ENCODE results near the gene PAPSS2. TPM values are rescaled to one million over a fixed set of nuclear protein-coding genes. Genes with fewer than 3 reads are reported as not detected.
A peak's percentile ranks its signal among the peaks of the same experiment; 100 is the strongest.

The PAPSS2 gene
- total RNA-seq, 1 donor from 2014 or later: 61.5 TPM

GRCh38 chr10:87657371-87657770 is 2.3 kb upstream of the PAPSS2 start:
- H3K9me3 Mint-ChIP-seq (ENCODE audit: low read depth): no peaks in the 10 kb centered on the region
- no peak overlapping the region for H3K4me3 Mint-ChIP-seq (ENCODE audit: unreplicated experiment)
- TF ChIP-seq CTCF (IDR thresholded peaks at IDR 0.05): no peak
- H3K36me3 Mint-ChIP-seq (ENCODE audit: low read depth): no peaks in the 10 kb centered on the region
- no peaks in the 10 kb centered on the region for H3K27me3 Mint-ChIP-seq (ENCODE audit: low read depth)
- peak overlapping the region; percentile 73 for H3K27ac Mint-ChIP-seq (ENCODE audit: unreplicated experiment)
- no peak for DNase-seq (ENCODE audit: low spot score)
- H3K4me1 Mint-ChIP-seq (ENCODE audit: low read depth): peaks cover 58% of the 10 kb centered on the region

- no peaks in the 10 kb centered on the region for H3K9me3 Mint-ChIP-seq (ENCODE audit: low read depth)
- no peaks in the 10 kb centered on the region for H3K27me3 Mint-ChIP-seq (ENCODE audit: low read depth)
- H3K36me3 Mint-ChIP-seq (ENCODE audit: low read depth): no peaks in the 10 kb centered on the region
- TF ChIP-seq CTCF (IDR thresholded peaks at IDR 0.05): no peak
- peaks cover 63% of the 10 kb centered on the region for H3K4me1 Mint-ChIP-seq (ENCODE audit: low read depth)
- H3K27ac Mint-ChIP-seq (ENCODE audit: unreplicated experiment): peak overlapping the region; percentile 78
- H3K4me3 Mint-ChIP-seq (ENCODE audit: unreplicated experiment): no peak overlapping the region
- DNase-seq (ENCODE audit: low spot score): no peak
Measured at GRCh38 chr10:87658321-87658795, 1.3 kb upstream of the PAPSS2 start.

- Mint-ChIP-seq H3K27me3 (ENCODE audit: low read depth) (no peaks in the 10 kb centered on the region), H3K4me3 (ENCODE audit: unreplicated experiment) (peak overlapping the region; percentile 78), H3K4me1 (ENCODE audit: low read depth) (peaks cover 63% of the 10 kb centered on the region), H3K9me3 (ENCODE audit: low read depth) (no peaks in the 10 kb centered on the region), H3K27ac (ENCODE audit: unreplicated experiment) (peak overlapping the region; percentile 88), H3K36me3 (ENCODE audit: low read depth) (no peaks in the 10 kb centered on the region)
- DNase-seq (ENCODE audit: low spot score): no peak
- TF ChIP-seq CTCF (IDR thresholded peaks at IDR 0.05): no peak
Measured at GRCh38 chr10:87658858-87659555, 671 bp upstream of the PAPSS2 start.

- no peak for TF ChIP-seq CTCF (IDR thresholded peaks at IDR 0.05)
- peaks cover 62% of the 10 kb centered on the region for H3K4me1 Mint-ChIP-seq (ENCODE audit: low read depth)
- H3K27me3 Mint-ChIP-seq (ENCODE audit: low read depth): no peaks in the 10 kb centered on the region
- peak overlapping the region; percentile 91 for H3K27ac Mint-ChIP-seq (ENCODE audit: unreplicated experiment)
- no peaks in the 10 kb centered on the region for H3K36me3 Mint-ChIP-seq (ENCODE audit: low read depth)
- H3K9me3 Mint-ChIP-seq (ENCODE audit: low read depth): no peaks in the 10 kb centered on the region
- DNase-seq (ENCODE audit: low spot score): no peak
- H3K4me3 Mint-ChIP-seq (ENCODE audit: unreplicated experiment): peak overlapping the region; percentile 98
Measured at GRCh38 chr10:87660484-87661133, 931 bp downstream of the PAPSS2 start.

GRCh38 chr10:87661861-87662785 is 2.4 kb downstream of the PAPSS2 start:
- H3K9me3 Mint-ChIP-seq (ENCODE audit: low read depth): no peaks in the 10 kb centered on the region
- peak overlapping the region; percentile 98 for H3K4me3 Mint-ChIP-seq (ENCODE audit: unreplicated experiment)
- H3K36me3 Mint-ChIP-seq (ENCODE audit: low read depth): peaks cover 5% of the 10 kb centered on the region
- no peak for DNase-seq (ENCODE audit: low spot score)
- peak overlapping the region; percentile 85 for H3K27ac Mint-ChIP-seq (ENCODE audit: unreplicated experiment)
- TF ChIP-seq CTCF (IDR thresholded peaks at IDR 0.05): no peak
- no peaks in the 10 kb centered on the region for H3K27me3 Mint-ChIP-seq (ENCODE audit: low read depth)
- H3K4me1 Mint-ChIP-seq (ENCODE audit: low read depth): peaks cover 47% of the 10 kb centered on the region

Data from chondrocyte (in vitro differentiated cells).